HepG2 (cell line): ENCODE measurements around the gene TOR2A. TPM values are rescaled to one million over a fixed set of nuclear protein-coding genes. Genes with fewer than 3 reads are reported as not detected.
A peak's percentile ranks its signal among the peaks of the same experiment; 100 is the strongest.

Source experiments
- ARHGAP35 ChIP-seq: sonication (generic); formaldehyde crosslinking; IDR thresholded peaks from 2 replicates; pipeline ENCODE4 v1.9.0; 2022; ENCODE audit warnings: mild to moderate bottlenecking, inconsistent platforms, moderate library complexity, missing genetic modification reagents, borderline replicate concordance
- ATF6 ChIP-seq: sonication (generic); formaldehyde crosslinking; conservative IDR thresholded peaks from 2 replicates; pipeline ENCODE4 v1.4.0; 2020; ENCODE audit warnings: missing genetic modification reagents
- CREBL2 ChIP-seq: sonication (generic); formaldehyde crosslinking; IDR thresholded peaks from 2 replicates; pipeline ENCODE4 v1.8.1; 2023; ENCODE audit warnings: missing genetic modification reagents, mild to moderate bottlenecking, borderline replicate concordance
- CTCF ChIP-seq: sonication (generic); formaldehyde crosslinking; IDR thresholded peaks from 2 replicates; pipeline ENCODE4 v1.5.0; 2020; ENCODE audit warnings: mild to moderate bottlenecking, missing genetic modification reagents, moderate library complexity
- IRX3 ChIP-seq: sonication (generic); formaldehyde crosslinking; IDR thresholded peaks from 2 replicates; pipeline ENCODE4 v1.8.1; 2023; ENCODE audit warnings: mild to moderate bottlenecking, low read depth, missing genetic modification reagents, borderline replicate concordance
- KLF9 ChIP-seq: IDR thresholded peaks from 2 replicates; pipeline ENCODE4 v1.6.1; 2016; ENCODE audit warnings: low read depth
- LRRFIP1 ChIP-seq: sonication (generic); formaldehyde crosslinking; conservative IDR thresholded peaks from 2 replicates; pipeline ENCODE4 v1.4.0; 2020; ENCODE audit warnings: missing genetic modification reagents
- NFATC3 ChIP-seq: sonication (generic); formaldehyde crosslinking; IDR thresholded peaks from 2 replicates; pipeline ENCODE4 v1.5.1; 2020; ENCODE audit warnings: mild to moderate bottlenecking, missing genetic modification reagents
- PBX3 ChIP-seq: sonication (generic); formaldehyde crosslinking; IDR thresholded peaks from 2 replicates; pipeline ENCODE4 v1.8.1; 2023; ENCODE audit warnings: missing genetic modification reagents, inconsistent platforms, borderline replicate concordance
- SRSF9 ChIP-seq: fragments of 200-400 bp; formaldehyde crosslinking; IDR thresholded peaks from 2 replicates; pipeline ENCODE4 v1.6.1; 2018; ENCODE audit warnings: borderline replicate concordance, mild to moderate bottlenecking, low read depth, low read length; ENCODE audit not compliant: insufficient read depth, poor library complexity, severe bottlenecking
- U2AF1 ChIP-seq: fragments of 200-400 bp; formaldehyde crosslinking; optimal IDR thresholded peaks from 2 replicates; pipeline ENCODE3; 2017; ENCODE audit warnings: mild to moderate bottlenecking, low read depth, low read length
- YEATS2 ChIP-seq: sonication (generic); formaldehyde crosslinking; IDR thresholded peaks from 2 replicates; pipeline ENCODE4 v1.4.0; 2020; ENCODE audit warnings: missing genetic modification reagents, borderline replicate concordance
- ZFP36L2 ChIP-seq: sonication (generic); formaldehyde crosslinking; IDR thresholded peaks from 2 replicates; pipeline ENCODE4 v1.4.0; 2020; ENCODE audit warnings: missing genetic modification reagents
- ZIK1 ChIP-seq: sonication (generic); formaldehyde crosslinking; IDR thresholded peaks from 2 replicates; pipeline ENCODE4 v1.5.0; 2020; ENCODE audit warnings: mild to moderate bottlenecking, low read depth, missing genetic modification reagents, borderline replicate concordance
- ZNF101 ChIP-seq: sonication (generic); formaldehyde crosslinking; IDR thresholded peaks from 2 replicates; pipeline ENCODE4 v1.4.0; 2020; ENCODE audit warnings: mild to moderate bottlenecking, low read depth, missing genetic modification reagents, borderline replicate concordance
- ZNF232 ChIP-seq: sonication (generic); formaldehyde crosslinking; IDR thresholded peaks from 2 replicates; pipeline ENCODE4 v1.4.0; 2020; ENCODE audit warnings: missing genetic modification reagents, borderline replicate concordance
- ZNF256 ChIP-seq: sonication (generic); formaldehyde crosslinking; conservative IDR thresholded peaks from 2 replicates; pipeline ENCODE4 v1.4.0; 2020; ENCODE audit warnings: missing genetic modification reagents
- ZNF660 ChIP-seq: sonication (generic); formaldehyde crosslinking; IDR thresholded peaks from 2 replicates; pipeline ENCODE4 v1.5.1; 2020; ENCODE audit warnings: mild to moderate bottlenecking, low read depth, missing genetic modification reagents, borderline replicate concordance
- polyA plus RNA-seq, 8 experiments: library from polyadenylated mRNA; depleted of rRNA in 3 of 8; stranded (reverse) in 7 of 8; unstranded in 1 of 8; fragments of >200 nt; fragmentation: Illumina TruSeq in 4 of 8; extraction: Trizol in 4 of 8; gene quantifications; 2 replicates each; pipeline versions ENCODE4 v1.2.1 to v1.2.3, GENCODE V29; 2011 to 2016; ENCODE audit warnings: low read depth in 4 of 8, missing spikeins in 1 of 8, mixed read lengths in 1 of 8; ENCODE audit not compliant: insufficient read depth in 1 of 8
- total RNA-seq, 5 experiments: library from RNA; depleted of rRNA; stranded (reverse); fragments of >200 nt; fragmentation: Illumina TruSeq; extraction: Trizol; gene quantifications; 2 replicates each; pipeline ENCODE4 v1.2.3, GENCODE V29; 2016; ENCODE audit warnings: low read depth in 1 of 5

TOR2A gene
- total and polyA plus RNA-seq, 2 of the 13 experiments (the other 11 are each of a cell fraction or from before 2014, with no cell fraction given) = 3.5 to 7.2 TPM

- TF ChIP-seq CTCF (CRISPR knock-in tag) (peak; percentile 99), IRX3 (CRISPR knock-in tag) (no peak), CREBL2 (CRISPR knock-in tag) (no peak), SRSF9 (no peak), ZNF232 (CRISPR knock-in tag) (peak; percentile 36; the same call in 1 of the 2 replicates), ZNF256 (CRISPR knock-in tag) (no peak), PBX3 (CRISPR knock-in tag) (no peak), YEATS2 (CRISPR knock-in tag) (peak; percentile 51; the same call in 1 of the 2 replicates), LRRFIP1 (CRISPR knock-in tag) (no peak), ZNF660 (CRISPR knock-in tag) (no peak), ZIK1 (0 out of 2 replicates have a peak, but pooled peaks have one; percentile 4), NFATC3 (CRISPR knock-in tag) (no peak), KLF9 (peak; percentile 41; the same call in 1 of the 2 replicates), ARHGAP35 (no peak), ATF6 (CRISPR knock-in tag) (peak; percentile 5; the same call in 1 of the 2 replicates), ZFP36L2 (CRISPR knock-in tag) (no peak), U2AF1 (no peak), ZNF101 (CRISPR knock-in tag) (0 out of 2 replicates have a peak, but pooled peaks have one; percentile 84)
Observed at GRCh38 chr9:127734747-127735529, at the start of gene TOR2A (continued).
